SIG-M5 treated with dmso at 0.1 percent for 504 hours (cell line): Measurements from ENCODE around the gene IPO9.
A peak's percentile ranks its signal among the peaks of the same experiment; 100 is the strongest.
"Not testable (repeated sequence)": the region's sequence is repeated elsewhere in the genome, so short reads cannot be mapped to it uniquely, and the experiment has no call there.

ENCODE experiments used
- DNase-seq: peaks from one replicate; lab custom pipeline; 2025; ENCODE audit not compliant: unreplicated experiment; lab: John Stamatoyannopoulos, UW

The IPO9 gene

GRCh38 chr1:201887116-201887866 lies 58.3 kb downstream of the IPO9 start:
- DNase-seq, result no peak

DNA sequence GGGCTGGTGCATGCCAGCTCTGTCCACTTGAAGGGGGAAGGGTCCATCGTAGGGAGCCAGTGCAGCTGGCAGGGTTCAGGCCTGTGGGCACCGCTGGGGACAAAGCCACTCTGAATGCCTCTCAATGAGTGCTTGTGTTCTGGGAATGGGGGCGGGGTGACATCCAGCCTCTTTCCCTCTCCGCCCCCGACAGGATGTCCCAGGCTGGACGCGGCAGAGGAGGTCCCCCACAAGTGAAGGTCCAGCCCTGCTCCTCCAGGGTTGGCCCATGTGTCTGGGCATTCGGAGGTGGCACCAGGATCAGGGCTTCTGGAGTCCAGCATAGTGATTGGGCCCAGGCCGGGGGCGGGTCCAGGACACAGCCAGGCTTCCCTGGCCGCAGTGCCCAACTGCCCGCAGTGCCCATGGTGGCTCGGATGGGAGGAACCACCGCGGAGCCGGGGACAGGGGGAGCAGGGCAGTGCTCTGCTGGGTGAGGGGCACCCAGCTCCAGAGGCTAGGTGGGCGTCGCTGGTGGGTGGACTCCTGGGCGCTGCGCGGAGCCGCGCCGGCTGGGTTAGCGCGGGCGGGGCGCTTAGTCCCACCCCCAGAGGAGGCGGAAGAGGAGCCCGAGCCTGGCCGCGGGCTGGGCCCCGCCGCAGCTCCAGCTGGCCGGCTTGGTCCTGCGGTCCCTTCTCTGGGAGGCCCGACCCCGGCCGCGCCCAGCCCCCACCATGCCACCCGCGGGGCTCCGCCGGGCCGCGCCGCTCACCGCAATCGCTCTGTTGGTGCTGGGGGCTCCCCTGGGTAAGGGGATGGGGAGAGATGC lies 59.5 kb downstream of the IPO9 start, which contains the start of gene SHISA4:
TSS of gene SHISA4 (plus strand) at position 617 of the 808 bp plus-strand sequence. CDS start at position 714, 97 bp downstream.
- no peak for DNase-seq

DNA sequence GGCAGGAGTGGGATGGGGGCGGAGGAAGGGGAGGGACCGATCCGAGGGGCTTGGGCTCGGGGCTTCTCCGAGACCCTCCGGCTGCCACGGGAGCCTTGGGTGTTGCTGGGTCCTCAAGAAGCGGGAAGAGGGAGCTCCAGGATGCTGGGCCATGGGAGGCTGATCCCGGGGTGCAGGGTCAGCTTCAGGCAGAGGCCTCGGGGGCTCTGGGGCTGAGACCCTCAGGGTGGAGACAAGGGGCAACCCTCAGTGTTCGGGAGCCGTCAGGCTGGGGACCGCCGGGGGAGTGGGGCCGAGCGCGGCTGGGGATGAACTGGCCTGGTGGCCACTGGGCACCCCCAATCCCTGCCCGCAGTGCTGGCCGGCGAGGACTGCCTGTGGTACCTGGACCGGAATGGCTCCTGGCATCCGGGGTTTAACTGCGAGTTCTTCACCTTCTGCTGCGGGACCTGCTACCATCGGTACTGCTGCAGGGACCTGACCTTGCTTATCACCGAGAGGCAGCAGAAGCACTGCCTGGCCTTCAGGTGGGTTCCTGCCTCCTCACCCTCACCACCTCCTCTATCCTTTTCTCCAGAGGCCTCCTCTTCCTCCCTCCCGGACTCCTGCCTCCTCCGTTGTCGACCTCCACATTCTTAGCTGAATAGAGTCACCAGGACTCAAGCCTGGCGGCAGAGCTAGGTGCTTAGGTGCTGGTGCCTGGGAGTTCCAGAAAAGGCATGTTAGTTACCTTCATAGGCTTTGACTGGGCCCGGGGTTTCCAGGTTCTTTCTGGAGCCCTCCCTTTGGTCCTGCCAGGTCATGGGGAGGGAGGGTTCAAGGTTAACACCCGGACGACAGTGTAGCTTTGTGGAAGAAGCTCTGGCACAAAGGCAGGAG lies 60.4 kb downstream of the IPO9 start:
- no peak for DNase-seq

- no peak for DNase-seq
Measured at GRCh38 chr1:201890223-201890622, 61.3 kb downstream of the IPO9 start.

- DNase-seq, result no peak
Measured at GRCh38 chr1:201890806-201891450, 62.0 kb downstream of the IPO9 start.

DNA sequence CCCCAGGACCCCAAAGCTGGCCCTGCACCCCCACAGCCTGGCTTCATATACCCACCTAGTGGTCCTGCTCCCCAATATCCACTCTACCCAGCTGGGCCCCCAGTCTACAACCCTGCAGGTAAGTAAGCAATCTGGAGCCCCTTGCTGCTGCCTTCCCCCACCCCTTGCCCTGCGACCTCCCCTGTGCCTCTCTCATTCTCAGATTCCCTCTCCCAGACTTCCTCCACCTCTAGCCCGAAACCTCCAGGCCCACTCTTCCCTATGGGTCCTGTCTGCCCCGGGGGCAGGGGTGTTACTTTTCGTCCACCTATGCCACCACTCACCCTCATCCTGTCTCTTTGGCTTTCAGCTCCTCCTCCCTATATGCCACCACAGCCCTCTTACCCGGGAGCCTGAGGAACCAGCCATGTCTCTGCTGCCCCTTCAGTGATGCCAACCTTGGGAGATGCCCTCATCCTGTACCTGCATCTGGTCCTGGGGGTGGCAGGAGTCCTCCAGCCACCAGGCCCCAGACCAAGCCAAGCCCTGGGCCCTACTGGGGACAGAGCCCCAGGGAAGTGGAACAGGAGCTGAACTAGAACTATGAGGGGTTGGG lies 62.6 kb downstream of the IPO9 start:
- no peak for DNase-seq

GRCh38 chr1:201892211-201892610 lies 63.3 kb downstream of the IPO9 start:
- no peak for DNase-seq

DNA sequence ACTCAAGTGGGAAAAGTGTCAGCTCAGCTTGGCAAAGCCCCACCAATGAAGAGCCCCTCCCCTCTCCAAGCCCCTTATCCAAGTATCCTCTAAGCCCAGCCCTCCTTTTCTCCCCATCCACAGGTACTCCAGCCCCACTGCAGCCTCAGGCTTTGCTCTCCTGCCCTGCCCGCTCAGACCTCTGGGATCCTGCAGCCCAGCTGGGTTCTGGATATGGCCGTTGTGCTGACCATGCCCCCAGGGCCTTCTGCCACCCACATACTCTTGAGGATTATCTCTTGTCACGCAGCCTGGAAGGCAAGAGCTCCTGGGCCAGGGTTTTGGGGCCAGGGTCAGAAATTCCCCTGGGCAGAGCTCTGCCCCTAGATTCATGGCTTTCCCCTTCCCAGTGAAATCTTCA lies 64.5 kb downstream of the IPO9 start:
- DNase-seq, result no peak

GRCh38 chr1:201894343-201895119 lies 65.6 kb downstream of the IPO9 start:
- DNase-seq, result no peak

GRCh38 chr1:201895120-201895665 lies 66.2 kb downstream of the IPO9 start:
- no peak for DNase-seq

DNA sequence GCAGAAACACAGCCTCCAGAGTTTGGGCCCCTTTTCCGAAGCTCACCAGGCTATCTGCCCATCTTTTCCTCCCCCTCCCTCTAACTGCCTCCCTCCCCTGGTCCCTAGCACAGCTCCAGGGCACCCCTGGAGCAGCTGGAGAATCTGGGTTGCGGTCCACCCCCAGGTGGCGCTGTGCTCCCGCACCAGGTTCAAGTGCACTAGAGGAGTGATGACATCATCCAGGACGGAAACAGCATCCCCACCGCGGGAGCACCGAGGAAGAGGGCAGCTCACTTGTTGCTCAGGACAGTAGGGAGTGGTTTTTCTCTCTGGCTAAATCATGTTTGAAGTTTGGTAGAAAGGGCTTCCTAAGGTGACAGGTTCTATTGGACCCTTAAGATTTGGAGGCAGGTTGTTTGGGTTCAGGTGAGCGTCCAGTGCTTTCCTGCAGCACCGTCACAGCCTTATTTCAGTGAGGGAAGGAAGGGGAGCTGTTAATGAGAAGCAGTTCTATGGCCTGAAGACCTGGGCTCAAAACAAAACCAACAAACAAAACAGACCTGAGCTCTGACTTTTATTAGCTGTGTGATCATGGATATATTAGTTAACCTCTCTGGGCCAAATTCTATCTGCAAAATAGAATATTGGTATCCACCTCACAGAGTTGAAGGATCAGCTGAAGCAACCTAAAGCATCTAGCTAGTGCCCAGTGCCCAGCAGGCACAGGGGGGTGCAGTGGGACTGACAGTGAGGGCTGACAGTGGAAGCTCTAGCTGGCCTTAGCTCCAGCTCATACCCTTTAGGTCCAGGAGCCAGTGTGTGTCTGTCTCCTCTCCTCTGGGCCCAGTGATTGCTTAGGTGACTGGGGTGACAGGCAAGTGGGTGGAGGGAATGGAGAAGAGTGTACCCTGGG lies 67.2 kb downstream of the IPO9 start:
- peak; percentile 95 for DNase-seq

GRCh38 chr1:201896951-201897391 lies 68.0 kb downstream of the IPO9 start:
- no peak for DNase-seq

- DNase-seq, result no peak
Measured at GRCh38 chr1:201898240-201898894, 69.4 kb downstream of the IPO9 start.

GRCh38 chr1:201898992-201899391 lies 70.0 kb downstream of the IPO9 start:
- no peak for DNase-seq

GRCh38 chr1:201899683-201900429 lies 70.9 kb downstream of the IPO9 start:
- no peak for DNase-seq

- DNase-seq, result no peak
Measured at GRCh38 chr1:201900476-201900875, 71.5 kb downstream of the IPO9 start.

DNA sequence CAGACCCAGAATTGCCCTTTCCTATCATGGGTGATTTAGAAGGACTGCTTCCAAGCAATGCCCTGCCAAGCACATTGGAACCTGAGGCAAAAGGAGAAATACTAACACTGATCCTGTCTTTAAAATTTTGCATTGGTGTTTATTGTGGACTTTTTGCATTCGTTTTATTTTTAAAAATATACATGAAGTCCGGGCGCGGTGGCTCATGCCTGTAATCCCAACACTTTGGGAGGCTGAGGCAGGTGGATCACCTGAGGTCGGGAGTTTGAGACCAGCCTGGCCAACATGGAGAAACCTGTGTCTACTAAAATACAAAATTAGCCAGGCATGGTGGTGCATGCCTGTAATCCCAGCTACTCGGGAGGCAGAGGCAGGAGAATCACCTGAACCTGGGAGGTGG lies 72.1 kb downstream of the IPO9 start:
- DNase-seq, result not testable (repeated sequence)
